ENCODE data around the gene KANSL1.
"Not testable (repeated sequence)": the region's sequence is repeated elsewhere in the genome, so short reads cannot be mapped to it uniquely, and the experiment has no call there.

The KANSL1 gene

DNA sequence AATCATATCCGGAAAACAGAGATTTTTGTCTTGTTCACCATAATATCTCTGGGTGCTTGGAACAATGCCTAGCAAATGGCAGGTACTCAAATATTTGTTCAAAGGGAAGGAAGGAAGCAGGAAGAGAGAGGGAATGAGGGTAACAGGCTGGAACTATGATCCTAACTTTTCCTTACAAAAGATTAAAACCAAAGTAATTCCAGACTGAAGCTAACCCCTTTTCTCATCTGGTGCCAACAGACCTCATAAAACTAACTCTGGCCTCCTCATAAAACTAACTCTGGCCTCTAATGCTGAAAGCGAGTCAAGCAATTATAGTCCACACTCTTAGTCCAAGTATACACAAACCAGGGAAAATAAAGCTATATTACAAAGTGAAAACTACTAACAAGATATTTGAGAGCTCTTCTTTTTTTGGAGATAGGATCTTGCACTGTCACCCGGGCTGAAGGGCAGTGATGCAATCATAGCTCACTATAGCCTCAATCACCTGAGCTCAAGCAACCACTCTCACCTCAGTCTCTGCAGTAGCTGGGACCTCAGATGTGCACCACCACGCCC is 84.6 kb downstream of the KANSL1 start:
- DNase-seq: no peak

DNA sequence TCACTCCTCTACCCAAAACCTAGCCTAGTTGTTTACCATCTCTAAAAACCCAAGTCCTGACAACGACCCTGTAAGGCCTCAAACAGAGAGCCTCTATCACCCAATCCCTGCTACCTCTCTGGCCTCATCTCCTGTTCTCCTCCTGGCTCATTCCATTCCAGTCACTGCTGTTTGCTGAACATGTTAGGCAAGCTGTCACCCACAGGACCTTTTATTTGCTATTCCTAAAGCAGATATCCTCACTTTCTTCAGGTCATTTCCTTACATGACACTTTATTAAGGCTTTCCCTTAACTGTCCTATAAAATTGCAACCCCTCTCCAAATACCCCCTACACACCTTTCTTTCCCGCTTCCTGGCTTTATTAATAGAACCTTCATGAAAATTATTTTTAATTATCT is 85.1 kb downstream of the KANSL1 start:
- DNase-seq: no peak

DNA sequence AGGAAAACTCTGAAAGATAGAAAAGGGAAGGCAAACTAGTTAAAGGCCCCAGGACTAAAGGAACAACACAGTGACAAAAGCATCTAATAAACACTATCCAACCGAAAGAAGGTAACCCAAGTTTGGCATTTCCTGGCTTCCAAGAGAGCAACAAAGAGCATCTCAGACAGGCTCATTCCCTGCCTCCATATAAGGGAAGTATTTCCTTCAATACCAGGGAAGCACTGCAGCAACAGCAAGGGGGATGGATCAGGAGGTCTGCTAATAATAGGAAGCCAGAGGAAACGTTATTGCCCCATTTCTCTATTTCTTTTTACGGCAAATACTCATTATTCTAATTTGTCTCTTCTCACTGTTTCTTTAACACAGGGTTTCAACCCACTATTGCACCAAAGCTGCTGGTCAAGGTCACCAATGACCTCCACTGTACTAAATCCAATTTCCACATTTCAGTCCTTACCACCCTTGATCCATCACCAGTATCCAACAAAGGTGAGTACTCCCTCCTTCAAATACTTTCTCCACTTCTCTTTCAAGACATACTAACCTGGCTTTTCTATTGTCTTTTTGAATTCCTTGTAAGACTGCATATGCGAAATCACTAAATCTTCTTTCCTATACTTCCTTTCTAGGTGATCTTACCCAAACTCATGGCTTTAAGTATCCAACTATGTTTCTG is 86.1 kb downstream of the KANSL1 start:
- no peak for DNase-seq

DNA sequence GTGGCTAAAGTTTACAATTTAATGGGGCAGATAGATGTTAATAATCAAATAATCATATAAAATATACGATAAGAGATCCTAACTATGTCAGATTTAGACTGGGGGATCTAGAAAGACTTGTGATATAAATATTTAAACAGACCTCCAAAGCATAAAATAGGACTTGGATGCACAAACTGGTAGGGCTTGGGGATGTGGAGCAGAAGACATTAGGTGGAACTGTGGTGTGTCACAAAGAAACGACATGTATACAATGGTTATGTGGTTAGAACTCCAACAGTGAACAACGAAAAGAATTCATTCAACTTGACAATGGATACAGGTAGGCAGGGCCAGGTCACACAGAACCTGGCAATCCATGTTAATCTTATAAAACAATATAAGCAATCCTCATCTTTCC is 90.4 kb downstream of the KANSL1 start:
- not testable (repeated sequence) for DNase-seq

DNA sequence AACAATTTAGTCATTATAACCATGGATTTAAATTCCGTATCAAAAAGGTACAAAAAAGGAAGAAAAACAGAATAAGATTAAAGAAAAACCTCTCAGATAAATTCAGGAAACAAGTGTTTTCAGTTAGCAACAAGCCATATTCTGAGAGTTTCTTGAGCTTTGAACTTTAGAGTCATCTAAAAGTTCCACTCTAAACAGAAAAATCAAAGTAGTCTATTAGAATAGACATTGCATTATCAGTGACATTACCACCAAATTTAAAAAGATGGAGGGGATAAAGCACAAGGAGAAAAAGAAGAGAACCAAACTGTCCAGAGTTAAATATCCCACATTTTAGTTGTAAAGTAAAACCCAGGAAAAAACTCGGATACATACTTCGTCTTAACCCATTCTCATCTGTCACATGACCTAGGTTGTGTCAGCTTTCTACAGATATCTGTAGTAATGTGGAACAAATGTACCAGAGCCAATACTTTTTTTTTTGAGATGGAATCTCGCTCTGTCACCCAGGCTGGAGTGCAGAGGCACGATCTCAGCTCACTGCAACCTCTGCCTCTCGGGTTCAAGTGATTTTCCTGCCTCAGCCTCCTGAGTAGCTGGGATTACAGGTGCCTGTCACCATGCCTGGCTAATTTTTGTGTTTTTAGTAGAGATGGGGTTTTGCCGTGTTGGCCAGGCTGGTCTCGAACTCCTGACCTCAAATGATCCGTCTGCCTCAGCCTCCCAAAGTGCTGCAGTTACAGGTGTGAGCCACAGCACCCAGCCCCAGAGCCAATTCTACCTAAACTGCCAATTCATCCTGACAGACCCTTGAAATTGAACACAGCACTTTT is 91.2 kb downstream of the KANSL1 start:
- DNase-seq: not testable (repeated sequence)

DNA sequence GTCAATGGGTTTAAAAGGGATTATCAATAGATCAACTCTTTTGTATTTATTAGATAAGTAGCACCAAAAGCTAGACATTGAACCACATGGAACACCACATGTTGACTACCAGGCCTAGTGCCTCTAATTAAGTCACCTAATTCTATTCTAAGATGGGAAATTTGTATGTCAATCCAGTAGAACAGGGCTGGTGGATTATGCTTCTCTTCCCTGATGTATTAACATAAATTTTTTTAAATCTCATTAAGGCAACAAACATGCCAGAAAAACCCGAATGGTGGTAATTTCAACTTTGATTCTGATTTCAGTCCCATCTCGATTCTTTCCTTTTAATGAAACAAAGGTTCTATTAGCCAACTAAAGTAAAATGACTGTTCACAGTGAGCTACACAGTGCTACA is 92.6 kb downstream of the KANSL1 start:
- no peak for DNase-seq

DNA sequence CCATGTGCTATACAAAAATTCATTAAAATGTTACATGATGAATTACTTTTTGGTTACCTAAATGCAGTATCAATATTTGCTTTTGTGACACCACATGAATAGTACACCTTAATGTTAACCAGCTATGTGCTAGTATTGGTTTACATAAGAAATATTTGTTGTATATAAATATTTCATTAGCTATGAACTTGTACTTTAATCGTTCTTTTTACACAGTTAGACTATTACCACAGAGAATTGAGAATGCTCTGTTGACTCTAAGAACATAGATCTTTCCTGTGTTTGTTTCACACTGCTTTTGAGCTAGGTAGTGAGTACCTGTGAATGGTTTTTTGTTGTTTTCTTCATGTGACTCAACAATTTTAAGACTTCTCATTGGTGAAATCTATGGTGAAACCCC is 93.4 kb downstream of the KANSL1 start:
- DNase-seq: no peak

DNA sequence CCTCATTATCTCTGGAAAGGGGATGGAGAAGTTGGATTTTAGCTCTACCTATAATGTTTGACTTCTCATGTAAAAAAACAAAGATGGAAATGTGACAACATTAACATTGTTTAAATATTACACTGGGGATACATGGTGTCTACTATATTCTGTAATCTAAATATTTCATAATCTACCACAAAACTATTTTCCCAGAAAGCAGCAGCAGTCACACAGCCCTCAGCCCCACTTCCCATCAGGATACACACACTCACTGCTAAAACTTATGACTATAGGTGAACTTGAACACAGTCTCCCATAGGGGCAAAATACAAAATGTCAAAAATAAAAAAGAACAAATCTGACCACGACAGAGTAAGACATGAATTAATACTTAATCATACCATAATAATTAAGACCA is 95.7 kb downstream of the KANSL1 start:
- no peak for DNase-seq

DNA sequence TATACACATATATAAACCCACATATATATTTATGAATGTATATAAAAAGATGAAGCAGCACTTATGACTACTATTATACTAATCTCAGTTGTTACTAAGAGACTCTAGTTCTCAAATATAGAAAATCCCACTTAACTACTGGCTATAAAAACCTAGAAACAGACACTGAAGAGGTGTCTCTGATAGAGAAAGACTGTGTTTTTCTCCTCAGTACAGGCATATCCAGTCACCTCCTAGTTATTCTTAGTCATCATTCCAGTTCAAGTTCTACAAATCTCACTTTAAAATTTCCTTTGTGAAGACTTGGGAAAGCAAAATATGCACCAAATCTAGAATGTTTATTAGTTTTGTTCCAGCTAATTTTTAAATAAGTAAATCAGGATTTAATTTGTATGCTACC is 100.2 kb downstream of the KANSL1 start:
- DNase-seq: no peak

DNA sequence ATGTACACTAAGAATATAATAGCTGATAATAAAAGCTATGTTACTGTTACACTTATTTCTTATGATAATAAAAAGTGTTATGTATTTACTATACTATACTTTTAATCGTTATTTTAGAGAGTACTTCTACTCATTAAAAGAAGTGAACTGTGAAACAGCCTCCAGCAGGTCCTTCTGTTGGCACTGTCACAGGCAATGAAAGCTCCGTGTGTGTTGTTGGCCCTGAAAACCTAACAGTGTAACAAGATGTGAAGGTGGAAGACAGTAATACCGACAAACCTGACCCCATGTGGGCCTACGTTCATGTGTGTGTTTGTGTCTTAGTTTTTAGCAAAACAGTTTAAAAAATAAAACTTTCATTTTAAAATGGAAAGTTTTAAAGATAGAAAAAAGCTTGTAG is 102.4 kb downstream of the KANSL1 start:
- no peak for DNase-seq

DNA sequence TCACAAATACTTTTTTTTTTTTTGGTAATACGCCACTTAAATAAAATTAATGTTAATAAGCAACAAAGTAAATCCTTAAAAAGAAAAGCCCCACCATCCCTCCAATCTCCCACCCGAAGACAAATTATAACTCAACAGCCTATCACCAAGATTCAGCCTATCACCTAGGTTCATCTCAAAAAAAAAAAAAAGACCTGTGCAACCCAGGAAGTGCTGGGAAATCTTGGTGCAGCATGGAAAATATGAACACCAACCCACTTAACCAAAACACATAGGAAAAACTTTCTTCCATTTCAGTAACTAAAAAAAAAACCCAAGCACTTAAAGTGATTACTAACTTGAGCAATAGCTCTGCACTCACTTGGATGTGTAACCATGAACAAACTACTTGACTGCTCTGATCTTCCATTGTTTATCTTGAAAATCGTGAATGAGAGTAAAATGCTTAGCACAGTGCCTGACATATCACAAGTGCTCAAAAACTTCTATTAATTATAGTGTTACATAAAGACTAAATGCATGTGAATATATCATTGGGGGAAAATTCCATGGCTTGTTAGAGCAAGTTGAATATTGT is 103.8 kb downstream of the KANSL1 start:
- no peak for DNase-seq

DNA sequence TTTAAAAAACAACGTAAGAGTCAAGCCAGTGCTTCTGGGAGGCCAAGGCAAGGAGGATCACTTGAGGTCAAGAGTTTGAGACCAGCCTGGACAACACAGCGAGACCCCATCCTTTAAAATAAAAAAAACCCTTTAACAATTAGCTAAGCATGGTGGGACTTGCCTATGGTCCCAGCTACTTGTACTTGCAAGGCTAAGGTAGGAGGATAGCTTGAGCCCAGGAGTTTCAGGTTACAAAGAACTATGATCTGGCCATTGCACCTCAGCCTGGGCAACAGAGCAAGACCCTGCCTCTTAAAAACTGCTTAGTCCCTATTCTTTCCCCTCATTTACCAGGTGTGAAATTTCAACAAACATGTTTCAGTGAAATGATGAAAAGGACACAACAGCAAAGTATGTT is 104.6 kb downstream of the KANSL1 start:
- no peak for DNase-seq

DNA sequence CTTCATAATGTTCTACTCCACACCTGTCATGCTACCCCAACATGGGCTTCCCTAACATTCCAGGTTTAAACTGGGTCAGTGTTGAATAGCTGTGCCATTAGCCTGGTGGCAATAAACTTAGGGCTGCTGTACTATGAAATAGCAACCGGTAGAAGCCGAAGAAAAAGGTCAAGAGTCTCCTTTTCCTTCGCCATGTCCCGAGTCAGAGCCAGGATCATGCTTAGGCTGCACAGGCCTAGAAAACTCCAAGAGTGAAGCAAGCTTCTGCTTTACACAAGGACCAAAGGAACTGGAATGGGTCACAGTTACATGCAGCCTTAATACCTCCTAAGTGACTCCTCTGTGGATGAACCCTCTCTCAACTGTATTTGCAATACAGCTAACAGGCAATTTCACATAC is 105.4 kb downstream of the KANSL1 start:
- not testable (repeated sequence) for DNase-seq

DNA sequence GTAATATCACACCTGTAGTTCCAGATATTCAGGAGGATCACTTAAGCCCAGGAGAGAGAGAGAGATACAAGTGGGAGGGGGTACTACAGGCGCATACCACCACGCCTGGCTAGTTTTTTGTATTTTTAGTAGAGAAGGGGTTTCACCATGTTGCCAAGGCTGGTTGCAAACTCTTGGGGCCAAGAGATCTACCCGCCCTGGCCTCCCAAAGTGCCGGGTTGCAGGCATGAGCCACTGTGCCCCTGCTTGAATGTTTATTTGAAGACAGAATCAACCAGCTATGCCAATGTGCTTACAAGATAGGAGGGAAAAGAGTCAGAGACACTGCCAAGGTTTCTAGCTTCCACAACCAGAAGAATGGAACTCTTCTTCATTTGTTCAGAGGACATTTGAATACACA is 106.4 kb downstream of the KANSL1 start:
- DNase-seq: no peak

DNA sequence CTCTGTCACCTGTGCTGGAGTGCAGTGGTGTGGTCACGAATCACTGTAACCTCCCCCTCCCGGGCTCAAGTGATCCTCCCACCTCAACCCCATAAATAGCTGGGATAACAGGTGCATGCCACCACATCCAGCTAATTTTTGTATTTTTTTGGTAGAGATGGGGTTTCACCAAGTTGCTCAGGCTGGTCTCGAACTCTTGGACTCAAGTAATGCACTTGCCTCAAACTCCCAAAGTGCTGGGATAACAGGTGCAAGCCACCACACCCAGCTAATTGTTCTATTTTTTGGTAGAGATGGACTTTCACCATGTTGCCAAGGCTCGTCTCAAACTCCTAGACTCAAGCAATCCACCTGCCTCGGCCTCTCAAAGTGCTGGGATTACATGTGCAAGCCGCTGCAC is 107.7 kb downstream of the KANSL1 start:
- no peak for DNase-seq

DNA sequence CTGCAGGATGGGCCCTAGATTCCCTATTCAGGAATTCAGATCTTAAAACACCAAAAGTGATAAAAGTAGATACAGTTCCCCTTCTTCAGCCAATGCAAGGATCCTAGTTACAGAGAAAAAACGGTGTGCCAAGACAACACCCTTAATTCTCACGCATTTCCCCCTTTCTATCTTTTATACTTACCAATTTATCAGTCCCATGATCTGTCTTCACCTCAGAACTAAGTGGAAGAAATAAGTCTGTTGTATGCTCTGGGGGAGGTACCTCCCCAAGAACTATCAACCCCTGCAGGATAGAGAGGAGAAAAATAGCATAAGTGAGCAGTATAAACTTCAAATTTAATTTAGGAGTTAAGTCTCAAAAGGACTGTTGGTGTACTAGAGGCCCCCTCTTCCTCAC is 111.0 kb downstream of the KANSL1 start:
- DNase-seq: no peak

DNA sequence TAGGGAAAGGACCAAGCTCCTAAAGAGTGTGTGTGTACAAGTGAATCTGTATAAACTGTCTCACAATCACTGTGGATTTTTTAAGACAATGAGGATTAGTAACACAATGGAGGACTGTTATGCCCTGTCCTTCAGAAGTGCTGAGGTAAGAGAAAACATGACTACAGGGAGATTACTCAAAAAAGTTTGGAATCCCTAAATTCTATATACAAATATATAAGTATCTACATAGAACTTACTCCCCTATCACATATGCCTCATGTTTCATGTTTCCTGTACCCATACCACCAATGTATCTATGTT is 112.3 kb downstream of the KANSL1 start:
- DNase-seq: no peak

DNA sequence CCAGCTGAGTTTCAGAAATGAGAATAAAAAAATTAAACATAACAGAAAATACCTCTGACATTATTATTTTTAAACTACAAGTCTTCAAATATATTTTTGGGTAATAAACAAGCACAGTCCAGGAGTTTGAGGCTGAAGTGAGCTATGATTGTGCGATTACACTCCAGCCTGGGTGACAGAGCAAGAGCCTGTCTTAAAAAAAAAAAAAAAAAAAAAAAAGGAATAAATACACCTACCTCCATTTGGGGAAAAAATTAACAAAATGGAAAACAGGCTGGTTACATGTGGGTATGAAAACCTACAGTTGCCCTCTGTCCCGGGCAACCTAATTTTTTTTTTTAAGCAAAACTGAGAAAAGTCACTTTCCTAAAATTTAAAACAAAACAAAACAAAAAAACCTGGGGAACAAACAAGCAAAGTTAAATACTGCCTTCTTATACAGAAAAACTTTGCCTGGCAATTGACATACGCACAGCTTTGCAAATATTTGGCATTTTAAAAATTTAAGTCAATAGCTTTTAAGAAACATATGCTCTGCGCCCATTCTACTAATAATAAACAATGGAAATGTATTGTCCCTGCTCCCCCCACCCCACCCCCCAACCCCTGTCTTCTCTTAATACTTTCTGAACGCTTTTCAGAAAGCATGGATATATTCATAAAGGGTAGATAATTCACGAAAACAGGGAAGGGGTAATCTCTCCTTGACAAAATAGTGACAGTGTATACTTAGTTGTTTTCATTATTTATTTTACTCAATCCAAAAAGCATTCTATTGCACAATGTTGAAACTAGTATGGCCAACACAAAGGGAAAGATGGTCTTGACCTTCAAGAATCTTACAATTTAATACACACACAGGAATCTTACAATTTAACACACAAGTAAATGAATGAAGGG is 112.9 kb downstream of the KANSL1 start:
- DNase-seq: no peak

DNA sequence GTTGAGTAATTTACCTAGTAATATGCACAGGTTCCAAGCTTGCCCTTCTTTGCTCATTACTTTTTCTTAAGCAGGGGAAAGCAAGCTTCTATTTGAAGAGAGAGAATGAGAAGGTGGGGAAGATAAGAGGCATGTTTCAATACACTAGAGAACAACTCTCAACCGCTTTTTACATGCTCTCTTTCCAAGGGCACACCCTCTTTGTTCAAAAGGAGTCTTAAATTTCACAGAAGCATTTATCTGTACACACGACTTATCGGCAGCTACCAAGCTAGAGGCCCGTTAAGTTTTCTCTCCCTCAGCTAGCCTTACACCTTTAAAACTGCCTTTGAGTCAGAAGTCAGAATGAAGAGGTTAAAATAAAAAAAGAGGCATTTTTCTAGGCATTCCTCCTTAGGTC is 114.6 kb downstream of the KANSL1 start:
- no peak for DNase-seq

DNA sequence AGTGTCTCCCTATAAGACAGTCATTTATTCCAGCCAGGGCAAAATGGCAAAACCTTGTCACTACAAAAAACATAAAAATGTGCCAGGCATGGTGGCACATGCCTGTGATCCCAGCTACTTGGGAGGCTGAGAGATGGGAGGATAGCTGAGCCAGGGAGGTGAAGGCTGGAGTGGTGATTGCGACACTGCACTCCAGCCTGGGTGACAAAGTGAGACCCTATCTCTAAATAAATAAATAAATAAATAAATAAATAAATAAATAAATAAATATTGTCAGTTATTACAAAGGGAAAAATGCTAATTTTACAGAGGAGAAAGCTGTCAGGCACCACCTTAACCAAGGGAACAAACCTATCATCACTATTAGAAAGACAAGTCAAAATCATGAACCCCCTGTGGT is 118.7 kb downstream of the KANSL1 start:
- no peak for DNase-seq

DNA sequence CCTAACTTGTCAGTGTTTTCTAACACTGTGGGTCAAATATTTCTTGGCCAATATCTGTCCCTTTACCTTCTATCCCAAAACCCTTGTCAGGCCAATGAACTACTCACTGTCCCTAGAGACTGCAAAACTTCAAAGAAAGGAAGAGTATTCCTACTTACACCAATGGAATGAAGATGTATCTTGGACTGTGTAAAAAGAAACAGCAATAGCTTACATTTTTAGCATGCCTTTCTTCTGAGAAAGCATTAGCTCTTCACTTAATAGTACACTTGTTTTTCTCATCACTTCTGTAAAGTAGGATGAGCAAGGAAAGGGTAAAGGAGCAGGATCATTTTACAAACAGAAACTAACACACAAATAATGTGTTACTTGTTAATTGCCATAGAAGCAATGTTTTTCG is 120.2 kb downstream of the KANSL1 start:
- no peak for DNase-seq

DNA sequence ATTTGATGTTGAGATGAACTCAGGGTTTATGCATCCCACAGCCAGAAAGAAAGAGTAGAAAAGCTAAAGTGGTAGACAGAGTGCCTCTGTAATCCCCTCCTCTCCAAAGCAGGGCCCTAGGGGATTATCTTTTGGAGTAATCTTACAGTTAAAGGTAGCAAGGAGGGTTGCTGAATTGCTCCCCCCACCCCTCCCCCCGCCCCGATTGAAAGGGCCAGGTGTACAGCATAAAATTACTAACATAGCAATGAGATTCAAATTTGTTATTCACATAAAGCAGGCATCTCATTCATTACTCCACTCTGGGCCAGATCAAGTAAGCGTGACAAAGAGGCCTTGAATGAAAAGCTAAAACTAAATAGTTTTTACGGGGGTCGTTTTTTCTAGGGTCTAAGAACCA is 121.4 kb downstream of the KANSL1 start:
- DNase-seq: no peak

DNA sequence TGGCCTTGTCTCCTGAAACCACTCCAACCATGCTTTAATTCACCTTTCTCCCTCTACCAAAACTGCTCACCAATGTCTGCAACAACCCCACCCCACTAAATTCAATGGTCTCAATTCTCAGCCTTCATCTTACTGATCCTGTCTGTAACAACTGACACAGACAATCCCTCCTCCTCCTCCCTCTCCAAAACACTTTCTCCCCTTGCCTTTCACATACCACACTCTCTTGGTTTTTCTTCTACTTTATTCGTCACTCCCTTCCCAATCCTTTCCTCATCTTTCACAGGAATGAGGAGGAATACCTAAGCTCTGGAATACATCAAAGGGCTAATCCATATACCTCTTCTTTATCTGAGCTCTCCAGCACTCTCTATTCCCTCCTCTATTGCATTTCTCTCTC is 128.8 kb downstream of the KANSL1 start:
- DNase-seq: no peak

All from activated CD4-positive, CD25-positive, alpha-beta regulatory T cell treated with anti-CD3 and anti-CD28 coated beads, Interleukin-2, amount 50 U/mL, for 72 hours (primary cell).